SH-SY5Y (cell line): Measurements from ENCODE around the gene DCN.

ENCODE experiments used
- GATA2 ChIP-seq: IDR thresholded peaks from 2 replicates; pipeline ENCODE4 v1.6.1; 2011; ENCODE audit warnings: mild to moderate bottlenecking, low read depth, low read length
- GATA3 ChIP-seq: IDR thresholded peaks from 2 replicates; pipeline ENCODE4 v1.6.1; 2011; ENCODE audit warnings: low read depth, mild to moderate bottlenecking, low read length, moderate library complexity

- TF ChIP-seq GATA3: no peak
- TF ChIP-seq GATA2: no peak
Measured at GRCh38 chr12:91171476-91171875, 11.1 kb downstream of the DCN start.
